NB4 (cell line): ENCODE results near the gene TRERF1.

Experiments
- DNase-seq: peaks from one replicate; pipeline ENCODE4 v3.0.0; 2010; ENCODE audit warnings: low read depth
- H3K4me3 ChIP-seq: one replicate; pipeline ENCODE4 v1.5.1; 2011; ENCODE audit warnings: mild to moderate bottlenecking, low read depth, low read length, moderate library complexity
- CTCF ChIP-seq: IDR thresholded peaks from one replicate; pipeline ENCODE4 v1.5.1; 2012; ENCODE audit warnings: low read depth, low read length
- MAX ChIP-seq: IDR thresholded peaks from 2 replicates; pipeline ENCODE4 v1.6.1; 2011; ENCODE audit warnings: low read depth, low read length
- MYC ChIP-seq: IDR thresholded peaks from 2 replicates; pipeline ENCODE4 v1.6.1; 2011; ENCODE audit warnings: low read depth, low read length
- POLR2A ChIP-seq: IDR thresholded peaks from 2 replicates; pipeline ENCODE4 v1.6.1; 2011; ENCODE audit warnings: mild to moderate bottlenecking; ENCODE audit not compliant: insufficient read length; ENCODE audit errors: extremely low read depth

Gene TRERF1

DNA sequence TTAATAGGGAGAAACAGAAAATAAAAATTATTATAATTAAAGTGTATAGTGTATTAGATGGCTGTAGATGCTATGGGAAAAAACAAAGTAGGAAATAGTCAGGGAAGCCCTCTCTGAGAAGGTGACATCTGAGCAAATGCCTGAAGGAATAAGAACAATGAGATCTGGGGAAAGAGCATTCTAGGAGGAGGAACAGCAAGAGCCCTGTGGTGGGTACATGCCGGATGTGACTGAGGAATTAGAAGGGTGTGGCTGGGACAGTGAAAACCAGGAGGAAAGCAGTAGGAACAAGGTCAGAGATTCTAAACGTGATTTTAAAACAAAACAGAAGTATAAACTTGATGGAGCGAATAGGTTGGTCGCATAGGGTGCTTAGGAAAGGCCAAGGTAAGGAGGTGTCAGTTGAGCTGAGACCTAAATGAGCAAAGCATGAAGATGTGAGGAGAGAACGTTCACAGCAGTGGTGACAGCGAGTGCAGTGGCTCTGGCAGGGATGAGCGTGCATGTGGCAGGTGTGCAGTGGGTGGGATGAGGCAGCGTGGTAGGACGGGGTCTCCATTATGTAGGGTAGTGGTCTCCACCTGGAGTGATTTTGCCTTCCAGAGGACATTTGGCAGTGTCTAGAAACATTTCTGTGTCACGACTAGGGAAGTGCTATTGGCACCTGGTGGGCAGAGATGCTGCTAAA lies 137.0 kb downstream of the TRERF1 start:
- no peak for TF ChIP-seq MAX
- no peak for TF ChIP-seq MYC
- DNase-seq = no peak
- no peak overlapping the region for H3K4me3 ChIP-seq

DNA sequence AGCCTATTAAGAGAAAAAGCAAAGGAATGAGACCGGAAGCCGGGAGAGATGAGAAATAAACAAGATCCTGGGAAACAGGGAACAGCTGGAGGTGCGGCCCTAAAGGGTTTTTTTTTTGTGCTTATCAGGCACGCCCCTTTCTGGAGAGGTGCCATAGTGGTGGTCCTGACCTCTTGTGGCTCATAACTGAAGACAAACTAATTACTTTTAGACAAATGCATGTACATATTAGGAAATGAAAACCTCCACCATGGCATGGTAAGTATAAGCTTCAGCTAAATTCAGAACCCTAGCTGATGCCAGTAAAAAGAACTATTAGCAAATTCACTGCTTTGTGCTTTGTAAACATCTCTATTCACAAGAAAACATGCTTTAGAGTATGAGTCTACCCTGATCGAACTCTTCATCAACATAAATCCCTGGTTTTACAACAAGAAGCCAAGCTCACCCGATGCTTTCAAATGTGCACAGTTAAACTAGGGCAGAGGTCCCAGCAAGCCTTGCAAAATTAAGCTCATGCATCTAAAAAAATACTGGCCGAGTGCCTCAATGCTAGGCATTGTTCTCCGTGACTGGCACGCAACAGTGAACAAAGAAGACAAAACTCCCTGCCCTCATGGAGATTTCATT lies 137.7 kb downstream of the TRERF1 start:
- DNase-seq = no peak
- H3K4me3 ChIP-seq = no peak overlapping the region
- TF ChIP-seq CTCF (no peak), MYC (no peak), POLR2A (no peak), MAX (no peak)

DNA sequence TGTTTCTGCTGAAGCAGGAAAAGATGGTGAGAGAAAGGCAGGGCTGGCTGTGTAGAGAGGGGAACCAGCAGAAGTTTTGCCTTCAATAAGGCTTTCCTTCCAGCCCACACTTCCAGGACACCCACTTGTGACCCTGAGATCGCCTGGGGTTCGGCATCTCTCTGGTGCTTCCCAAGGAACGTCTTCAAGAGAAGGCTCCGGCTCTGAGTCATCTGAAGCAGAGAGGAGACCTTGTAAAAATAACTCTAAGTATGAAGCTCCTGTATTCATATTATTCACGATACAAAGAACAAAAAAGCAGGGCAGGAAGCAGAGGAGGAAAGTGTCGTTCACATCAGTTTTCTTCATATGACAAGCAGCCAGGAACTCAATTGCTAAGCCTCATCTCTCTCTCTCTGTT lies 138.7 kb downstream of the TRERF1 start:
- TF ChIP-seq MAX = no peak
- no peak for TF ChIP-seq CTCF
- no peak overlapping the region for H3K4me3 ChIP-seq
- DNase-seq = no peak

GRCh38 chr6:42307141-42307470 lies 144.6 kb downstream of the TRERF1 start:
- H3K4me3 ChIP-seq = no peak overlapping the region
- no peak for TF ChIP-seq POLR2A
- no peak for TF ChIP-seq MYC
- no peak for TF ChIP-seq MAX
- TF ChIP-seq CTCF = no peak

GRCh38 chr6:42306439-42307140 lies 145.1 kb downstream of the TRERF1 start:
- no peak overlapping the region for H3K4me3 ChIP-seq
- no peak for DNase-seq
- TF ChIP-seq MAX (no peak), CTCF (no peak), MYC (no peak), POLR2A (no peak)

More at GRCh38 chr6:42307141-42307470, 144.6 kb downstream of the TRERF1 start:
- DNase-seq = no peak

DNA sequence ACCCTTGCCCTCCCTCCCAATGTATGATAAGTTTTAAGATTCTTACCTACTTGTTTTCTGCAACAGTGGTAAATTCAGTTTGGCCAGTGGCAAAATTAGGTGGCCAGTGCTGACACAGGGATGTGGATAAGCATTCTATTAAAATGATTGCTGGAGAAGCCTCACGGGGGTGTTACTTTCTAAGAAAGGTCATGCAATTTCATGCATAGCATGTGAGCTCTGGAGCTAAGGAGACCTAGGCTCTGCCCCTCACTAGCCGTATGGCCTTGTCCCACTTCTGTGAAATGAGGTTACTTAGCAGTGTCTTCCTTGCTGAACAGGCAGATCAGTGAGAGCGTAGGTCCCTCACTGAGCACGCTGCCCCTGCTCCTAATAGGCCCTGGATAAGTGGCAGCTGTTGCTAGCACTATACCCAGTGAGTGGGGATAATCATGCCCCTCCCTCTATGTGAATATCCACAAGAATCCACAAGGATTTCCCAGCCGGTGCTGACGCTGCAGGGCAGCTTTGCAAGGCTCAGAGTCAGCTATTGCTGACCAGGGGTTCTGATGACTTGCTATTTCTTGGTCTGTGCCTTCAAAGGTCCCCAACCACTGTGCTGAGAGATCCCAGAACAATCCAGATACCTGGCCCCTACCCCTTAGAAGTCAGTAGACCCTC lies 147.5 kb downstream of the TRERF1 start:
- no peak for TF ChIP-seq MAX
- TF ChIP-seq CTCF = no peak
- TF ChIP-seq POLR2A = no peak
- TF ChIP-seq MYC = no peak
- no peak for DNase-seq
- H3K4me3 ChIP-seq = no peak overlapping the region
